HEK293 (cell line): ENCODE data around the gene PIAS2.

ENCODE experiments used
- BCL11A ChIP-seq: fragments of 450-650 bp; formaldehyde crosslinking; IDR thresholded peaks from 2 replicates; pipeline ENCODE4 v1.5.1; 2016; ENCODE audit warnings: low read depth, missing biosample characterization, missing genetic modification characterization
- ZNF155 ChIP-seq: fragments of 450-650 bp; formaldehyde crosslinking; IDR thresholded peaks from 2 replicates; pipeline ENCODE4 v1.5.1; 2016; ENCODE audit warnings: missing biosample characterization, missing genetic modification characterization
- ZNF416 ChIP-seq: fragments of 450-650 bp; formaldehyde crosslinking; IDR thresholded peaks from 2 replicates; pipeline ENCODE4 v1.5.1; 2016; ENCODE audit warnings: missing biosample characterization, missing genetic modification characterization
- TF ChIP-seq, protein P1 (sequence below): fragments of 450-650 bp; formaldehyde crosslinking; IDR thresholded peaks from 2 replicates; pipeline ENCODE4 v1.5.1; 2016; ENCODE audit warnings: missing biosample characterization, missing genetic modification characterization
- TF ChIP-seq, protein P2 (sequence below): sonication (generic); formaldehyde crosslinking; IDR thresholded peaks from 2 replicates; pipeline ENCODE4 v1.8.1; 2022; ENCODE audit warnings: mild to moderate bottlenecking, moderate library complexity, missing genetic modification reagents

DNA sequence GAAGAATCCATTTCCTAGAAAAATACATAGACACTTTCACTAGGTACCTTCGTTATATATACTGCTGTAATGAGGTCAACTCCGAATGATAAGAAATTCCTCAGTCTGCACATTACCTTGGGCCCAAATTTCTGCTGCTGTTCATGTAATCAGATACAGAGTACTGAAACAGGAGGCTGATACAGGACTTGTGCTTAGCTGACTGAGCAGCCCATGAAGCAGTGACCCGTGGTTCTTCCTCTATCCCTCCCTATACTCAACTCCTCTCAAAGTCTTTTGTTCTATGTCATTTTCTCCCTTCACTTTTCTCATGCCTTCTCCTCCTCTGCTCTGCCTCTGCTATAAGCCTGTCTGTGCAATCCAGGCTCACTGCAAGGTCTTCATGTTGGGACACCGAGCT lies 102.9 kb downstream of the PIAS2 start:
- TF ChIP-seq, protein P1, sequence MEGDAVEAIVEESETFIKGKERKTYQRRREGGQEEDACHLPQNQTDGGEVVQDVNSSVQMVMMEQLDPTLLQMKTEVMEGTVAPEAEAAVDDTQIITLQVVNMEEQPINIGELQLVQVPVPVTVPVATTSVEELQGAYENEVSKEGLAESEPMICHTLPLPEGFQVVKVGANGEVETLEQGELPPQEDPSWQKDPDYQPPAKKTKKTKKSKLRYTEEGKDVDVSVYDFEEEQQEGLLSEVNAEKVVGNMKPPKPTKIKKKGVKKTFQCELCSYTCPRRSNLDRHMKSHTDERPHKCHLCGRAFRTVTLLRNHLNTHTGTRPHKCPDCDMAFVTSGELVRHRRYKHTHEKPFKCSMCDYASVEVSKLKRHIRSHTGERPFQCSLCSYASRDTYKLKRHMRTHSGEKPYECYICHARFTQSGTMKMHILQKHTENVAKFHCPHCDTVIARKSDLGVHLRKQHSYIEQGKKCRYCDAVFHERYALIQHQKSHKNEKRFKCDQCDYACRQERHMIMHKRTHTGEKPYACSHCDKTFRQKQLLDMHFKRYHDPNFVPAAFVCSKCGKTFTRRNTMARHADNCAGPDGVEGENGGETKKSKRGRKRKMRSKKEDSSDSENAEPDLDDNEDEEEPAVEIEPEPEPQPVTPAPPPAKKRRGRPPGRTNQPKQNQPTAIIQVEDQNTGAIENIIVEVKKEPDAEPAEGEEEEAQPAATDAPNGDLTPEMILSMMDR (tag by site-specific recombination), result no peak
- TF ChIP-seq, protein P2, sequence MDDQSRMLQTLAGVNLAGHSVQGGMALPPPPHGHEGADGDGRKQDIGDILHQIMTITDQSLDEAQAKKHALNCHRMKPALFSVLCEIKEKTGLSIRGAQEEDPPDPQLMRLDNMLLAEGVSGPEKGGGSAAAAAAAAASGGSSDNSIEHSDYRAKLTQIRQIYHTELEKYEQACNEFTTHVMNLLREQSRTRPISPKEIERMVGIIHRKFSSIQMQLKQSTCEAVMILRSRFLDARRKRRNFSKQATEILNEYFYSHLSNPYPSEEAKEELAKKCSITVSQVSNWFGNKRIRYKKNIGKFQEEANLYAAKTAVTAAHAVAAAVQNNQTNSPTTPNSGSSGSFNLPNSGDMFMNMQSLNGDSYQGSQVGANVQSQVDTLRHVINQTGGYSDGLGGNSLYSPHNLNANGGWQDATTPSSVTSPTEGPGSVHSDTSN (CRISPR knock-in tag), result no peak
- TF ChIP-seq ZNF155 (tag by site-specific recombination) (no peak), BCL11A (tag by site-specific recombination) (no peak), ZNF416 (tag by site-specific recombination) (no peak)
